CD14-positive monocyte (primary cell): ENCODE results near the gene OSCAR. TPM values are rescaled to one million over a fixed set of nuclear protein-coding genes. Genes with fewer than 3 reads are reported as not detected.
A peak's percentile ranks its signal among the peaks of the same experiment; 100 is the strongest.

Experiments used
- DNase-seq, 3 donors: peaks; one replicate each; pipeline ENCODE4 v3.0.0-alpha.2; 2011 to 2022
- H2AFZ ChIP-seq: 2 replicates; pipeline ENCODE4 v1.6.0; 2012; ENCODE audit warnings: mild to moderate bottlenecking, low read depth, low read length, inconsistent platforms; ENCODE audit not compliant: insufficient read depth, poor library complexity, severe bottlenecking
- H3K27ac ChIP-seq, 2 donors: 1 replicate in 1 of 2; 2 replicates in 1 of 2; pipeline ENCODE4 v1.5.1; 2012 to 2013; ENCODE audit warnings: low read length in 2 of 2, control low read depth in 1 of 2, inconsistent platforms in 1 of 2, low read depth in 1 of 2, mild to moderate bottlenecking in 1 of 2
- H3K27me3 ChIP-seq, 2 donors: one replicate each; pipeline versions ENCODE4 v1.6.0 to v1.6.1; 2011 to 2013; ENCODE audit warnings: low read length in 2 of 2; ENCODE audit not compliant: control insufficient read depth in 2 of 2, insufficient read depth in 2 of 2
- H3K36me3 ChIP-seq, 2 donors: replicated peaks in 1 of 2; 1 replicate in 1 of 2; 2 replicates in 1 of 2; pipeline versions ENCODE4 v1.5.1 to v1.6.1; 2012 to 2013; ENCODE audit warnings: low read length in 2 of 2, control low read depth in 1 of 2, inconsistent platforms in 1 of 2, mild to moderate bottlenecking in 1 of 2; ENCODE audit not compliant: insufficient read depth in 2 of 2, control insufficient read depth in 1 of 2
- H3K4me1 ChIP-seq, 2 donors: 1 replicate in 1 of 2; 2 replicates in 1 of 2; pipeline versions ENCODE4 v1.5.1 to v1.6.1; 2012 to 2013; ENCODE audit warnings: low read length in 2 of 2, control low read depth in 1 of 2, inconsistent platforms in 1 of 2, mild to moderate bottlenecking in 1 of 2, moderate library complexity in 1 of 2; ENCODE audit not compliant: insufficient read depth in 2 of 2, control insufficient read depth in 1 of 2
- H3K4me2 ChIP-seq: replicated peaks from 2 replicates; pipeline ENCODE3; 2012; ENCODE audit warnings: low read length, moderate library complexity, mild to moderate bottlenecking; ENCODE audit not compliant: poor library complexity, severe bottlenecking; ENCODE audit errors: extremely low read depth
- H3K4me3 ChIP-seq, 3 experiments: fragments of 200-600 bp in 1 of 3; sonication (generic) in 1 of 3; replicated peaks in 1 of 3; 1 replicate in 2 of 3; 2 replicates in 1 of 3; pipeline ENCODE4 v1.5.1; 2011 to 2013; ENCODE audit warnings: low read length in 3 of 3, mild to moderate bottlenecking in 3 of 3, control low read depth in 2 of 3, low read depth in 2 of 3, inconsistent platforms in 1 of 3, moderate library complexity in 1 of 3
- H3K79me2 ChIP-seq: 2 replicates; pipeline ENCODE4 v1.6.0; 2012; ENCODE audit warnings: mild to moderate bottlenecking, control low read depth, inconsistent platforms, low read length, moderate library complexity; ENCODE audit not compliant: insufficient read depth
- H3K9ac ChIP-seq: 2 replicates; pipeline ENCODE4 v1.6.0; 2017; ENCODE audit warnings: low read length, mild to moderate bottlenecking; ENCODE audit not compliant: insufficient read depth, poor library complexity, severe bottlenecking
- H3K9me3 ChIP-seq, 2 donors: replicated peaks in 1 of 2; 1 replicate in 1 of 2; 2 replicates in 1 of 2; pipeline versions ENCODE4 v1.5.1 to v1.6.1; 2012 to 2013; ENCODE audit warnings: low read length in 2 of 2, control low read depth in 1 of 2; ENCODE audit not compliant: control insufficient read depth in 1 of 2, insufficient read depth in 1 of 2
- H4K20me1 ChIP-seq: 2 replicates; pipeline ENCODE4 v1.6.0; 2012; ENCODE audit warnings: mild to moderate bottlenecking, low read length, control low read depth, moderate library complexity; ENCODE audit not compliant: insufficient read depth
- H3K27ac Mint-ChIP-seq, 7 donors: one replicate each; pipeline ENCODE4 v1.8.0; 2020; ENCODE audit warnings: mild to moderate bottlenecking in 7 of 7, mixed read lengths in 7 of 7, moderate library complexity in 6 of 7, inconsistent platforms in 2 of 7
- H3K27me3 Mint-ChIP-seq, 3 donors: one replicate each; pipeline ENCODE4 v1.8.0; 2021 to 2022; ENCODE audit warnings: low read depth in 3 of 3, mild to moderate bottlenecking in 3 of 3, mixed read lengths in 3 of 3, moderate library complexity in 3 of 3, inconsistent platforms in 1 of 3
- H3K36me3 Mint-ChIP-seq, 2 donors: one replicate each; pipeline ENCODE4 v1.8.0; 2020; ENCODE audit warnings: mixed read lengths in 2 of 2, inconsistent platforms in 1 of 2, mild to moderate bottlenecking in 1 of 2
- H3K4me1 Mint-ChIP-seq: one replicate; pipeline ENCODE4 v1.8.0; 2020; ENCODE audit warnings: mild to moderate bottlenecking, mixed read lengths
- H3K4me3 Mint-ChIP-seq, 2 donors: one replicate each; pipeline ENCODE4 v1.8.0; 2020; ENCODE audit warnings: mild to moderate bottlenecking in 2 of 2, mixed read lengths in 2 of 2, moderate library complexity in 1 of 2
- H3K9me3 Mint-ChIP-seq, 7 donors: one replicate each; pipeline ENCODE4 v1.8.0; 2020 to 2022; ENCODE audit warnings: mixed read lengths in 7 of 7, mild to moderate bottlenecking in 6 of 7, moderate library complexity in 6 of 7, inconsistent platforms in 2 of 7
- CTCF ChIP-seq: fragments of 200-600 bp; IDR thresholded peaks from one replicate; pipeline ENCODE4 v1.8.0; 2022; ENCODE audit warnings: antibody characterized with exemption, mild to moderate bottlenecking
- WGBS: methylation state at CpG from one replicate; pipeline ENCODE4 v1.1.5; 2013; ENCODE audit warnings: missing lambda C conversion rate; ENCODE audit not compliant: insufficient coverage; 5-methylcytosine and 5-hydroxymethylcytosine counted together
- intact Hi-C, 2 donors: fragments of 100-400 bp; cut with micrococcal nuclease; formaldehyde crosslinking; loops; one replicate each; pipeline versions ENCODE4 v1.15.0 to v1.15.1; 2023
- polyA plus RNA-seq, 3 donors: library from polyadenylated mRNA; depleted of rRNA in 1 of 3; unstranded in 2 of 3; stranded (reverse) in 1 of 3; fragments of 300-500 nt in 2 of 3; fragments of >200 nt in 1 of 3; fragmentation: Illumina TruSeq in 2 of 3; gene quantifications; 1 replicate in 2 of 3; 2 replicates in 1 of 3; pipeline ENCODE4 v1.2.3, GENCODE V29; 2012 to 2021

The OSCAR gene
- polyA plus RNA-seq, 3 donors: 81.4 to 270 (median 126) TPM

- no peaks in the 10 kb centered on the region for H3K27me3 Mint-ChIP-seq
- Histone ChIP-seq H3K79me2 (no peaks in the 10 kb centered on the region), H4K20me1 (no peaks in the 10 kb centered on the region), H3K36me3 (no peaks in the 10 kb centered on the region), H3K27me3 (no peaks in the 10 kb centered on the region), H2AFZ (no peak overlapping the region), H3K9ac (no peak overlapping the region), H3K4me1 (peaks cover 18 to 25% of the 10 kb centered on the region in 2 donors), H3K9me3 (peaks cover 0 to 8% of the 10 kb centered on the region in 2 donors), H3K27ac (no peak overlapping the region), H3K4me3 (no peak overlapping the region), H3K4me2 (no peak overlapping the region)
- H3K4me1 Mint-ChIP-seq: peaks cover 18% of the 10 kb centered on the region
- DNase-seq: no peak
- no peak overlapping the region for H3K4me3 Mint-ChIP-seq
- peaks cover 0 to 7% of the 10 kb centered on the region in 2 donors for H3K36me3 Mint-ChIP-seq
- peaks cover 0 to 9% (median 7%) of the 10 kb centered on the region in 7 donors for H3K9me3 Mint-ChIP-seq
- no peak for TF ChIP-seq CTCF
- H3K27ac Mint-ChIP-seq: peak overlapping the region in 1 of 7 donors; percentile 61
- intact Hi-C loops: no loop called here
- WGBS: 89% methylated on average over 8 of the region's 10 CpGs
Observed at GRCh38 chr19:54073829-54074228, 26.8 kb downstream of the OSCAR start.

- Histone ChIP-seq H3K27me3 (no peaks in the 10 kb centered on the region), H2AFZ (no peak overlapping the region), H3K36me3 (no peaks in the 10 kb centered on the region), H3K4me1 (peaks cover 8 to 11% of the 10 kb centered on the region in 2 donors), H3K79me2 (no peaks in the 10 kb centered on the region), H3K4me3 (no peak overlapping the region), H3K9ac (no peak overlapping the region), H3K4me2 (no peak overlapping the region), H3K9me3 (peaks cover 0 to 8% of the 10 kb centered on the region in 2 donors), H3K27ac (no peak overlapping the region), H4K20me1 (no peaks in the 10 kb centered on the region)
- Mint-ChIP-seq H3K27me3 (peaks cover 0 to 2% (median 0%) of the 10 kb centered on the region in 3 donors), H3K4me1 (peaks cover 6% of the 10 kb centered on the region), H3K36me3 (peaks cover 0 to 7% of the 10 kb centered on the region in 2 donors), H3K27ac (no peak overlapping the region), H3K9me3 (peaks cover 0 to 11% (median 7%) of the 10 kb centered on the region in 7 donors), H3K4me3 (no peak overlapping the region)
- WGBS: 85% methylated on average over 5 of the region's 5 CpGs
- intact Hi-C loops: no loop called here
- DNase-seq: no peak
- TF ChIP-seq CTCF: no peak
Observed at GRCh38 chr19:54069470-54069869, 31.1 kb downstream of the OSCAR start.
